HG03060 (cell line): ENCODE measurements around the gene FAM98C.

ENCODE experiments used
- ATAC-seq: cut with Tn5 transposase; IDR thresholded peaks from one replicate; pipeline ENCODE4 v1.9.1; 2021; ENCODE audit warnings: low read depth, moderate number of reproducible peaks; ENCODE audit not compliant: unreplicated experiment

The FAM98C gene

DNA sequence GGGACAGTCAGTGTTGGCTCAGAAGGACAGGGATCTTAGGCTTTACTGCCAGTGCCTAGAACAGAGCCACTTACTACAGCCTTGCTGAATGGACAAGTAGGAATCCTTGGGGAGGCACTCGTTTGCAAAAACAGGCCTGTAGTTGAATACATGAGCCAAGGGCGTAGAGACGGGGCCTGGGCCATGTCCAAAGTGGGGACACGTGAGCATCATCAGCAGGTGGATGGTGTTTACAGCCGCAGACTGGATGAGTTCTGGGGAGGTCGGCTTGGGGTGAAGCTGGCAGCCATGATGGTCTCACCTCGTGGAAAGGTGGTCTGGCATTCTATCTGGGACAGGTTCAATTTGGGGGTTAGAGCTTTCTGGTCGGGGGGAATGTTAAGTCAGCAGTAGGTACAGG, 48.1 kb downstream of the FAM98C start:
- ATAC-seq = no peak

DNA sequence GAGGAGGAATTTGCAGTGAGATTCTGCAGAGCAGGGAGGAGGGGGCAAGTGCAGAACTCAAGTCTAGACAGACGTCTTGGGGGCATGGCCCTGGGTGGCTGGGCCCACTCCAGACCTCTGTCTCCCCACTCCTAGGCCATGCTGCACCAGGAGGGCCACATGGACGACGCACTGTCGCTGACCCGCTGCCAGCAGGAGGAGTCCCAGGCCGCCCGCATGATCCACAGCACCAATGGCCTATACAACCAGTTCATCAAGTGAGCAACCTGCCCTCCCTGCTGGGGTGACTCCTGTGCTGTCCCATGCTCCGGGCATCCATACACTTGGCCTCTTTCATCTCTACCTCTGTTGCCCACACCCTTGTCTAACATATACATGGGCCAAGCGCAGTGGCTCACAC, 48.7 kb downstream of the FAM98C start:
- ATAC-seq = no peak

DNA sequence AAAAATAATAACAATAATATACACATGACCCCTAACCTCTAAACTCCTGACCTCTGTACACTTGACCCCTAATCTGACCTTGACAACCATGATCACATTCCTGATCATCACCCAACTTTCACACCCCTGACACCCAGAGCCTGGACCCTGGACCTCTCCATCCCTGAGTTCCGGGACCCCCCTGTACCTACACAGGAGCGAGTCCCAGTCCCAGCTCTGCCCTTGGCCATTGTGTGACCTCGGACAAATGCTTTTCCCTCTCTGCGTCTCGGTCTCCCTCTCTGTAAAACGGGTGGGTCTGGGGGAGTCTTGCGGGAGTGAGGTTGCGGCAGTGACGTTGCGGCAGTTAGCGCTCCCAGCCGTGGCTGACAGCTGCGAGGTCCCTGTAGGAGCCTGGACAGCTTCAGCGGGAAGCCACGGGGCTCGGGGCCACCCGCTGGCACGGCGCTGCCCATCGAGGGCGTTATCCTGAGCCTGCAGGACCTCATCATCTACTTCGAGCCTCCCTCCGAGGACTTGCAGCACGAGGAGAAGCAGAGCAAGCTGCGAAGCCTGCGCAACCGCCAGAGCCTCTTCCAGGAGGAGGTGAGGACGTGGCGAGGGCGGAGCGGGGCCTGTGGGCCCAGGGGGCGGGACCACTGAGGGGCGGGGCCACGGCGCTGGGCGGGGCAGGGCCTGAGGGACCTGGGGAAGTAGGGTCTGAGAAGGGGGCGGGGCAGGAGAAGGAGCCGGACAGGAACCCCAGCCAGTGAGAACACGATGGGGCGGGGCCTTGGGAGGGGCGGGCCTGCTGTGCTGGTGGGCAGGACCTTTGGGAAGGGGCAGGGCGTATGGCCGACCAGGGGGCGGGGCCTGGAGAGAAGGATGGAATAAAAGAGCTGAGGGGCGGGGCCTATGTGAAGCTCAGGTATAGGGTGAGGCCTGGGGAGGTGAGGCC, 49.8 kb downstream of the FAM98C start:
- no peak for ATAC-seq

DNA sequence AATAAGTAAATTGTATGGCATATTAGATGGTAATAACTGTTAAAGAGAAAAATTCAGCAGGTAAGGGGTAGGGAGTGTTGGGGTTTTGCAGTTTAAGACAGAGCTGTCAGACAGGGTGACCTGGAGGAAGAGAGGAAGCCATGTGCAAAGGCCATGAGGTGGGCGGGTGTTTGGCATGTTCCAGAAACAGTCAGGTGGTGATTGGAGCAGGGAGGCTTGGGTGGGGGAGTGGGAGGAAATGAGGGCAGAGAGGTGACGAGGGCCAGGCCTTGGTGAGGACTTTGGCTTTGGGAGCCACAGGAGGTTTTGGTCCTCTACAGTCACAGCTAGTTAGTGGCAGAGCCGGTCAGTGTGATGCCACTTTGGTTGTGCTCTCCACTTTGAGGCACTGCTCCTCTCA, 50.7 kb downstream of the FAM98C start:
- ATAC-seq = no peak

DNA sequence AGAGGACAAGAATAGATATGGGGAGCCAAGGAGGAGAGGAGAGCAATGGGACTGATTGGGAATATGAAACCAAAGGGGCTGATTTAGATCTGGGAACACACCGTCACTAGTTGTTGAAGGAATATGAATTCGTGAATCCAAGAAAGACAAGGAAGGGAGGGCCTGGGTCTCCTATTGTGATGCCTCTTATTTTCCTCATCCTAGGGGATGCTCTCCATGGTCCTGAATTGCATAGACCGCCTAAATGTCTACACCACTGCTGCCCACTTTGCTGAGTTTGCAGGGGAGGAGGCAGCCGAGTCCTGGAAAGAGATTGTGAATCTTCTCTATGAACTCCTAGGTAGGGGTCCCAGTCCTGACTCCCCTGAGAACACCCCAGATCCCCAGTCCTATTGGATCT, 52.1 kb downstream of the FAM98C start:
- no peak for ATAC-seq

DNA sequence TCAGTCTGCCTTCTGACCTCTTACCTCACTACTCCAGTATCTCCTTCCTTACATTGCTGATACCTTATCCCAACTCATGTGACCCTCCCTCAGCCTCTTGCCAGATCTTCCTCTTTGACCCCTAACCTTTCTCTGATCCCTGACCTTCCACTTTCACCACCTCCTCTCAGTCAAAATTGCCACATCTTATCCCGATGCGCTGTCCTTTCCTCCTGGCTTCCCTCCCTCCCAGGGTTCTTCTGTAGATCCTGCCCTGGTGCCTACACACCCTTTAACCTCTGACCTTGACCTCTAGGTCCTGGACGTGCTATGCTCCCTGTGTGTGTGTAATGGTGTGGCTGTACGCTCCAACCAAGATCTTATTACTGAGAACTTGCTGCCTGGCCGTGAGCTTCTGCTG, 54.3 kb downstream of the FAM98C start:
- no peak for ATAC-seq

DNA sequence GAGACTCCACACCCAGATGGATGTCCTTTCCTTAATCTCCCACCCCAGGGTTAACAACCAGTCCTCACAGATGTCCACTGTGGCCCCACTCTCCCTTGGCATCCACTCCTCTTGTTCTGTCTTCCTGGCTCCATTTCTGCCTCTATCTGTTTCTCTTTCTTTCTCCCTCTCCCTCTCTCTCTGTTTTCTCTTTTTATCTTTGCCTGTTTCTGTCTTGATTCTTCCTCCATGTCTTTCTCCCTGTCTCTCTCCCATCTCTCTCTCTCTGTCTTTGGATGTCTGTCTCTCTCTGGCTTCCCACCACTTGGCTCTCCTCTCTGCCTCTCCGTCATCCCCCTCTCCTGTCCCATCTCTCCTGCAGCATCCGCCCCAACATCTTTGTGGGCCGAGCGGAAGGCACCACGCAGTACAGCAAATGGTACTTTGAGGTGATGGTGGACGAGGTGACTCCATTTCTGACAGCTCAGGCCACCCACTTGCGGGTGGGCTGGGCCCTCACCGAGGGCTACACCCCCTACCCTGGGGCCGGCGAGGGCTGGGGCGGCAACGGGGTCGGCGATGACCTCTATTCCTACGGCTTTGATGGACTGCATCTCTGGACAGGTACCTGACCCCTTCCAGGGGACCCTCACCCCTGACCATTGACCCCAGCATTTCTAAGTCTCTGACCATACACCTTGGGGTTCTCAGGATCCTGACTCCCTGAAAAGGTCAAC, 55.0 kb downstream of the FAM98C start:
- no peak for ATAC-seq
